Neural progenitor cell (in vitro differentiated cells): Measurements from ENCODE around the gene RIPOR2.

Source experiments
- CTCF ChIP-seq: fragments of 200-600 bp; sonication (generic); IDR thresholded peaks from 2 replicates; pipeline ENCODE4 v1.5.1; 2017; ENCODE audit warnings: antibody characterized with exemption, mild to moderate bottlenecking
- EZH2 ChIP-seq: fragments of 200-600 bp; sonication (generic); IDR thresholded peaks from 2 replicates; pipeline ENCODE4 v1.6.1; 2017; ENCODE audit warnings: antibody characterized with exemption, mild to moderate bottlenecking, moderate library complexity
- EZH2phosphoT487 ChIP-seq: fragments of 200-600 bp; sonication (generic); IDR thresholded peaks from 2 replicates; pipeline ENCODE4 v1.6.1; 2017; ENCODE audit warnings: antibody characterized with exemption

- TF ChIP-seq CTCF (no peak), EZH2phosphoT487 (no peak), EZH2 (no peak)
Observed at GRCh38 chr6:24844903-24845302, 90.9 kb downstream of the RIPOR2 start.
